ENCODE results near the gene DPY19L1.
A peak's percentile ranks its signal among the peaks of the same experiment; 100 is the strongest.
"Not testable (repeated sequence)": the region's sequence is repeated elsewhere in the genome, so short reads cannot be mapped to it uniquely, and the experiment has no call there.

The DPY19L1 gene
- 40.7 to 58.7 (median 44.9) reads per million in 4 experiments for total RNA-seq

- no peak for DNase-seq
Observed at GRCh38 chr7:35037211-35037525, at the start of gene DPY19L1. DPY19L1 (minus strand) TSS chr7:35037485; CDS start chr7:35037394, 91 bp downstream.

GRCh38 chr7:35079517-35079916, 42.2 kb upstream of the DPY19L1 start:
- not testable (repeated sequence) for DNase-seq

- DNase-seq: not testable (repeated sequence)
Observed at GRCh38 chr7:35074008-35074407, 36.7 kb upstream of the DPY19L1 start.

GRCh38 chr7:35072950-35073827, 35.9 kb upstream of the DPY19L1 start:
- not testable (repeated sequence) for DNase-seq

GRCh38 chr7:35069084-35069483, 31.8 kb upstream of the DPY19L1 start:
- not testable (repeated sequence) for DNase-seq

- DNase-seq: not testable (repeated sequence)
Observed at GRCh38 chr7:35065382-35065781, 28.1 kb upstream of the DPY19L1 start.

- not testable (repeated sequence) for DNase-seq
Observed at GRCh38 chr7:35058571-35058970, 21.3 kb upstream of the DPY19L1 start.

GRCh38 chr7:35057505-35058451, 20.5 kb upstream of the DPY19L1 start:
- not testable (repeated sequence) for DNase-seq

- DNase-seq: not testable (repeated sequence)
Observed at GRCh38 chr7:35055733-35056132, 18.4 kb upstream of the DPY19L1 start.

GRCh38 chr7:35053488-35054175, 16.3 kb upstream of the DPY19L1 start:
- not testable (repeated sequence) for DNase-seq

- DNase-seq: not testable (repeated sequence)
Observed at GRCh38 chr7:35048390-35048789, 11.1 kb upstream of the DPY19L1 start.

- not testable (repeated sequence) for DNase-seq
Observed at GRCh38 chr7:35047912-35048305, 10.6 kb upstream of the DPY19L1 start.

GRCh38 chr7:35047263-35047911, 10.1 kb upstream of the DPY19L1 start:
- DNase-seq: not testable (repeated sequence)

- DNase-seq: not testable (repeated sequence)
Observed at GRCh38 chr7:35043301-35043700, 6.0 kb upstream of the DPY19L1 start.

- DNase-seq: no peak
Observed at GRCh38 chr7:35040906-35041305, 3.6 kb upstream of the DPY19L1 start.

GRCh38 chr7:35039343-35039742, 2.1 kb upstream of the DPY19L1 start:
- DNase-seq: no peak

- no peak for DNase-seq
Observed at GRCh38 chr7:35038354-35038753, 1.1 kb upstream of the DPY19L1 start.

GRCh38 chr7:35037526-35038341, 449 bp upstream of the DPY19L1 start:
- peak; percentile 77 for DNase-seq

- no peak for DNase-seq
Observed at GRCh38 chr7:35036361-35037171, 719 bp downstream of the DPY19L1 start.

- peak; percentile 1 for DNase-seq
Observed at GRCh38 chr7:35035511-35035961, 1.7 kb downstream of the DPY19L1 start.
